ENCODE measurements around the gene SOWAHB. TPM values are rescaled to one million over a fixed set of nuclear protein-coding genes. Genes with fewer than 3 reads are reported as not detected.

SOWAHB gene
- total RNA-seq, 8 experiments from 2014 or later, result 0.17 to 1.3 (median 0.33) TPM; not detected in 2

- WGBS, 10 experiments, result 0 to 88% (median 71%) methylated on average over 1 of the region's 1 CpG; no CpG with 5 or more reads in 3 of the 10 experiments
- Histone ChIP-seq H3K4me1 (replicated peaks in 1 of 2) (no peaks in the 10 kb centered on the region), H3K4me3 (no peak overlapping the region), H3K27ac (no peak overlapping the region)
- in situ Hi-C loops (cut with MboI; ENCODE audit: low pct_unique_long_range_greater_than_20kb in 2 of 9, low sequenced_read_pairs in 9 of 9, unreplicated experiment in 9 of 9), result no loop called here
- ATAC-seq (replicated peaks in 6 of 8), result no peak
Measured at GRCh38 chr4:76905521-76905920, 7.6 kb upstream of the SOWAHB start.

DNA sequence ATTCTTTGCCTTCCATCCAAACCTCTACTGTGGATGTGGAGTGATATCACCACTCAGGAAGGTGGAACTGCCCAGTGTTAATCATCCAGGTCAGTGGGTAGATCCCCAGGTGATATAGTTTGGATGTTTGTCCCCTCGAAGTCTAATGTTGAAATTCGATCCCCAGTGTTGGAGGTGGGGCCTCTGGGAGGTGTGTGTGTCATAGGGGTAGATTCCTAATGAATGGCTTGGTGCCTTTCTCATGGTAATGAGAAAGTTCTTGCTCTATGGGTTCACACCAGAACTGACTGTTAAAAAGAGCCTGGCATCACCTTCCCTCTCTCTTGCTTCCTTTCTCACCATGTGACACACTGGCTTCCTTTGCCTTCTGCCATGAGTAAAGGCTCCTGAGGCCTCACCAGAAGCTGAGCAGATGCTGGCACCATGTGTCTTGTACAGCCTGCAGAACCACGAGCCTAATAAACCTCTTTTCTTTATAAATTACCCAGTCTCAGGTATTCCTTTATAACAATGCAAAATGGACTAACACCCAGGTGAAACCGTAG is 6.8 kb upstream of the SOWAHB start:
- no peak overlapping the region for H3K27ac ChIP-seq
- WGBS, 10 experiments, result 31 to 100% (median 52%) methylated on average over 1 to 2 of the region's 4 CpGs; no CpG with 5 or more reads in 1 of the 10 experiments
- H3K4me3 ChIP-seq, result no peak overlapping the region
- no peaks in the 10 kb centered on the region for H3K4me1 ChIP-seq (replicated peaks in 1 of 2)
- no peak for ATAC-seq (replicated peaks in 6 of 8)
- in situ Hi-C loops (cut with MboI; ENCODE audit: low pct_unique_long_range_greater_than_20kb in 2 of 9, low sequenced_read_pairs in 9 of 9, unreplicated experiment in 9 of 9), result no loop called here

DNA sequence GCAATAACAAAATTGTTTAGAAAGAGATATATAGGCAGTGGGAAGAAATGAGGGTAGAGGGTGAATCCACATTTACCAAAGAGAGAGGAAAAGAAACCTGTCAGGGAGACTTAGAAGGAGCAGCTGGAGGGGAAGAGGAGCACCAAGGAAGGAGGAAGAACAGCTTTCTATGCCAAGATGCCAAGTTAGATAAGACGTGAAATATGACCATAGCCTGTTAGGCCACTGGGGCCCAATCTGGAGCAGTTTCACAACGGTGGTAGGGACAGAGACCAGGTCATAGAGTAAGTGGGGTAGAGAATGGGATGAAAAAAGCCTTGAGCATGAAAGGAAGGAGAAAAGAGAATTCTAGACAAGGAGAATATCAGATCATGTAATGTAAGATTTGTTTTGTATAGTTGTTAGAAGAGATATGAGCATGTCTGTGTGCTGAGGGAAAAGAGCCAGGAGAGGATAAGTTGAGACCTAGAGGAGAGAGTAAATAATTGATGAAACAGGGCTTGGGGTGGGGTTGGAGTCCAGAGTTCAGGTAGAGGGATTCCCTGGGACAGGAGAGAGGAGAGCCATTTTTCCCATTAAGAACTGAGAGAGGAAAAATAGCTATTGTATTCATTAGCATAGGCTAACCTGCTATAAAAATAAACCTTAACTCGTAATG is 4.4 kb upstream of the SOWAHB start:
- Histone ChIP-seq H3K4me3 (no peak overlapping the region), H3K27ac (no peak overlapping the region), H3K4me1 (replicated peaks in 1 of 2) (no peaks in the 10 kb centered on the region)
- 22 to 96% (median 70%) methylated on average over 2 to 3 of the region's 3 CpGs for WGBS, 10 experiments
- no peak for ATAC-seq (replicated peaks in 6 of 8)
- in situ Hi-C loops (cut with MboI; ENCODE audit: low pct_unique_long_range_greater_than_20kb in 2 of 9, low sequenced_read_pairs in 9 of 9, unreplicated experiment in 9 of 9), result no loop called here

DNA sequence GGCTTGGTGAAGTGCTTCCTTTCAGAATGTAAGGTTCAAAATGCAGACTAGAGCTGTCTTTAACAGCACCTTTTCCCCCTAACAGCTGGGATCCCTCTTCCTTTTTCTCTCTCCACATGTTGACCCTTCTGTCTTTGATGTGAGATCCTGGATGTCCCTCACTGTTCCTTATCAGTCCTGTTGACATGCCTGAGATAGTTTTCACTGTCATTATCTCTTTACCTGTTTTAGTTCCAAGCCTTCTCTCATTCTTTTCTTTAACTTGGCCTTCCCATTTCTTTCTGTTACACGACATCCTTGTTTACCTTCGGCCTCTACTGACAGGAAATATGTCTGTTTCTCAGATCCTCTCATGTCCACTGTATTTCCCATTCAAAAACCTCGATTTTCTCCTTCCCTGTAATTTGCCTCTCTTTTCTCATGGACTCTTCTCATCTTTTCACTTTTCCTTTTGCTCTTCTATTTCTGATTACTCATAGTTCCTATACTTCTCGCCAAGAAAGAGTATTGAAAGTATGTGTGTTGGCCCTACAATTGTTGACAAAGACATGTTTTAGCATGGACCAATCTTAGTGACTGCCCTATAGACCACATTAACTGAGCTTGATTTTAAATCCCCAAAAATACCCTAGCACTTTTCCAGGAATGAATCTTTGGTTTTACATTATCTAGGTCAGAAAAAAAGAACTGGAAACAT is 1.2 kb upstream of the SOWAHB start:
- 60 to 86% (median 77%) methylated on average over 3 to 4 of the region's 4 CpGs for WGBS, 10 experiments
- Histone ChIP-seq H3K27ac (no peak overlapping the region), H3K4me3 (no peak overlapping the region), H3K4me1 (replicated peaks in 1 of 2) (peaks cover 4 to 6% of the 10 kb centered on the region in 2 donors)
- in situ Hi-C loops (cut with MboI; ENCODE audit: low pct_unique_long_range_greater_than_20kb in 2 of 9, low sequenced_read_pairs in 9 of 9, unreplicated experiment in 9 of 9), result no loop called here
- no peak for ATAC-seq (replicated peaks in 6 of 8)

DNA sequence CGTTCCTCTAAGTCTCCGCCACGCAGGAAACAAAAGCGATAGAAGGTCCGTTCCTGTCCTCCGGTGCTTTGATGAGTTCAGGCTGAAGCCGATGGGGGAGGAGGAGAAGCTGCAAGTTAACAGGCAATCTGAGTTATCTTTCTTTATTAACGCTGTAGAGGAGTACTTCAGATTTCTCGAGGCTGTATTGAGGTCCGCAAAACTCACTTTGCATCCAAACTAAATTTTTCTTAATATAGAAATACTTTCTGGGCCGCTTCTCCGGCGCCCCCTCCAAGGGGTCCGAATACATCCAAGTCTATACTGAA is 395 bp upstream of the SOWAHB start:
- no peak for ATAC-seq (replicated peaks in 6 of 8)
- WGBS, 10 experiments, result 15 to 100% (median 28%) methylated on average over 2 to 9 of the region's 14 CpGs; no CpG with 5 or more reads in 1 of the 10 experiments
- in situ Hi-C loops (cut with MboI; ENCODE audit: low pct_unique_long_range_greater_than_20kb in 2 of 9, low sequenced_read_pairs in 9 of 9, unreplicated experiment in 9 of 9), result no loop called here
- Histone ChIP-seq H3K4me3 (peak overlapping the region; percentile 37 to 53 (median 43)), H3K4me1 (replicated peaks in 1 of 2) (peaks cover 4 to 6% of the 10 kb centered on the region in 2 donors), H3K27ac (no peak overlapping the region)

DNA sequence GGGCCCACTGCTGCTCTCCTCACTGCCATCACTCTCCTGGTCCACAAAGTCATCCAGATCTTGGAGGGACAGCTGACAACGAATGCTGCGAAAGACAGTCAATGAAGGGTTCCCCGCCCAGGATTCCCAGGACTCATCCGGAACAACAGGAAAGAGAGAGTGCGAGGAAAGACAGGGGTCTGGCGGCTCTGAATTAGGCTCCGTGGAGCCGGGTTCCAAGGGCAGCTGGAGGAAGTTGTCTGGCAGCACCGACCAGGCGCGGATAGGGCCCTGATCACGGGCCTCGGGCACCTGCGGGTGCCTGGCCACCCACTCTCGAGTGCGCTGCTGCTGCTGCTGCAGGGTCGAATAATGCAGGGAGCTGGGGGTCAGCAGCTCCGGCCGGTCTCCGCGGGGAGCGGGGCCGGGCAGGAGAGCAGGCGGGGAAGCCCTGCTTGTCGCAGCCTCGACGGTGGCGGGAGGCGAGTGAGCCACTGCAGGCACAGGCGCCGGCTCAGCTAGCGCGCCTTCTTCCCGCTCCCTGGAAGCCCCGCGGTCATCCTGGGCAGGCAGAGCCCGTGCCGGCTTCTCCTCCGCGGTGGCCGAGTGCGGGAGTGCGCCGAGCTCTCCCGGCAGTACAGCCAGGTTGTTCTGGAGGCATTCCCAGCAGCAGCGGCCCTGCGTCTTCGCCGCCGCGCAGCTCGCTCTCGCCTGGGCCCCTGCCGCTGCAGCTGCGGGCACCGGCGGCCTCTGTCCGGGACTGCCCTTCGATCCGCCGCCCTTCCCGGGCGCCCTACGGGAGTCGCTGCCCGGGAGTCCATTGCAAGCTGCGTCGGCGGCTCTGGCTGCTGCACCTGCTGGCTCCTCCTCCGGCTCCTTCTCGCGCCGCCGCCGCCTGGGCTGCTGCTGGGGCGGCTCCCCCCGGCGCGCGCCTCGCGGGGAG is 1.1 kb downstream of the SOWAHB start:
- Histone ChIP-seq H3K27ac (no peak overlapping the region), H3K4me1 (replicated peaks in 1 of 2) (peaks cover 4 to 6% of the 10 kb centered on the region in 2 donors), H3K4me3 (peak overlapping the region; percentile 37 to 53 (median 43))
- in situ Hi-C loops (cut with MboI; ENCODE audit: low pct_unique_long_range_greater_than_20kb in 2 of 9, low sequenced_read_pairs in 9 of 9, unreplicated experiment in 9 of 9), result no loop called here
- WGBS, 10 experiments, result 0 to 85% (median 30%) methylated on average over 1 to 6 of the region's 82 CpGs; no CpG with 5 or more reads in 4 of the 10 experiments
- ATAC-seq (replicated peaks in 6 of 8), result peak; percentile 37 to 84 (median 70)

- H3K4me3 ChIP-seq, result no peak overlapping the region
- in situ Hi-C loops (cut with MboI; ENCODE audit: low pct_unique_long_range_greater_than_20kb in 2 of 9, low sequenced_read_pairs in 9 of 9, unreplicated experiment in 9 of 9), result no loop called here
Measured at GRCh38 chr4:76896048-76896447, 1.9 kb downstream of the SOWAHB start.

DNA sequence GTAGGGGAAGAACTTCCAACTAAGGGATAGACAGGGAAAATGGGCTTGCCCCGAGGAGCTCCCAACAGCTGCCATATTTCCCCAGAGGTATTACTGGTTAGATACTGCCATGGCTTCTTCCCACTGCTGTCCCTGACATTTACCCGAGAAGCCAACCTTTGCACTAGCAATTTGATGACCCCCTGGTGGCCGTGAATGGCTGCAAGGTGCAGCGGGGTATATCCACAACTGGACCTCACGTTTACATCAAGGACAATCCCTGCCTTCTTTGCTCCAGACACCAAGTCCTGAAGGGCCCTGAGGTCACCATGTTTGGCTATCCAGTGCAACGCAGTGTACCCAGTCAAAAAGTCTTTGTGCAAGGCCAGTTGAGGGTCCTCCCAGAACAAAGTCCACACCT is 2.3 kb downstream of the SOWAHB start:
- ATAC-seq (replicated peaks in 6 of 8), result no peak
- H3K4me1 ChIP-seq (replicated peaks in 1 of 2), result peaks cover 4 to 6% of the 10 kb centered on the region in 2 donors
- in situ Hi-C loops (cut with MboI; ENCODE audit: low pct_unique_long_range_greater_than_20kb in 2 of 9, low sequenced_read_pairs in 9 of 9, unreplicated experiment in 9 of 9), result no loop called here
- H3K27ac ChIP-seq, result no peak overlapping the region
- 73 to 100% (median 83%) methylated on average over 1 to 5 of the region's 6 CpGs; no CpG with 5 or more reads in 4 of the 10 experiments for WGBS, 10 experiments
- no peak overlapping the region for H3K4me3 ChIP-seq

More at GRCh38 chr4:76896048-76896447, 1.9 kb downstream of the SOWAHB start:
- ATAC-seq (replicated peaks in 6 of 8), result no peak
- Histone ChIP-seq H3K4me1 (replicated peaks in 1 of 2) (peaks cover 4 to 6% of the 10 kb centered on the region in 2 donors), H3K27ac (no peak overlapping the region)
- whole genome bisulfite sequencing, 10 experiments, result 60 to 95% methylated on average over 2 to 3 of the region's 8 CpGs; no CpG with 5 or more reads in 8 of the 10 experiments

DNA sequence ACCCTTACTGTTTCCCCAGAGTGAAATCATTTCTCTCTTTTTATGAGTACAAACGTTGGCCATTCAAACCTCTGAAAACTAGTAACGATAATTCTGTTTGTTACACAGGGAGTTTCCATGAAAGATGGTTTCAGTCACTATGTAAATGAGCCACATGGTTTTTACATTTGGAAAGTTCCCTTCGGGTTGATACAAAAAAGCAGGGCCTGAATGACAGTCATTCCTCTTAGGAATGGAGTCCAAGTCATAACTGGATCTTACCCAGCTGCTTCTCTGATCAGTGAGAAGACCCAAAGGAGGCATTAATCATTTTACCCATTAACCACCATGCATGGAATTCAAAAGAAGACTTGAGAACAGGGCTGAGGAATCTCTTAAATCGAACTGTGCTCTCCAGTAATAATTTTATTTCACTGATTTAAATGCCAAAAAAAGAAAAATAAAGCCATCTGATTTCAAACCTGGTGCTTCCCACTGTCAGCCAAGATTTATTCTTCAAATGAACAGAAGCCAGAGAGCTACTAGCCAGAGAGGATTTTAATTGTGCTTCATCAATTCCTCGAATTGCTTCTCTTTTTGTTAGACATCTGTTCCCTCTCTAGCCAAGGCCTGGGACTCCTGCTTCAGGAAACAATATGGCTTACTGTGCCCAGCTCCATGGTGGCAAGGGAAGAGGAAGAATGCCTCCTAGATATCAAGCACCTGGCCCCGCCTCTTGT is 3.2 kb downstream of the SOWAHB start:
- in situ Hi-C loops (cut with MboI; ENCODE audit: low pct_unique_long_range_greater_than_20kb in 2 of 9, low sequenced_read_pairs in 9 of 9, unreplicated experiment in 9 of 9), result no loop called here
- H3K4me1 ChIP-seq (replicated peaks in 1 of 2), result peaks cover 4 to 6% of the 10 kb centered on the region in 2 donors
- H3K4me3 ChIP-seq, result no peak overlapping the region
- peak in 2 of 8 experiments; percentile 20 to 23 for ATAC-seq (replicated peaks in 6 of 8)
- H3K27ac ChIP-seq, result no peak overlapping the region
- WGBS, 10 experiments, result 0 to 100% (median 60%) methylated on average over 1 to 6 of the region's 6 CpGs

DNA sequence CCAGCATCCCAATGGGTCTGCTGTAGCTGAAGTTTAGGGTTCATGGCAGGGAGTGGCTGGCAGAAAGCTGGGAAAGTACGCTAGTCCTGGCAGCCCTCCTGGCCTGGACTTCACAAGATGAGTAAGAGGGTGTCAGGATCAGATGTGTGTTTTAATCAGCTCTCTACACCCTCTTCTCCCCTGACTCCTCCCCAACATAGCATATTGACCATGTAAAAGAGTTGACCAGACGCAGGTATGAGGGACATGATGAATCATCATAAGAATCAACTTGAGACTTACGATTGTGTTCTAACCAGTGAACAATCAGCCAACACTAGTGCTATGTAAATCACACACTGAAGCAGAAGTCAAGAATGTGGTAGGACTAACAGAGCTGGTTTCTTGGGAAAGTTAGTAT is 5.3 kb downstream of the SOWAHB start:
- WGBS, 10 experiments, result 25 to 100% (median 90%) methylated on average over 1 to 3 of the region's 3 CpGs; no CpG with 5 or more reads in 3 of the 10 experiments
- Histone ChIP-seq H3K27ac (no peak overlapping the region), H3K4me1 (replicated peaks in 1 of 2) (peaks cover 4 to 6% of the 10 kb centered on the region in 2 donors), H3K4me3 (no peak overlapping the region)
- ATAC-seq (replicated peaks in 6 of 8), result peak in 2 of 8 experiments; percentile 64 to 68
- in situ Hi-C loops (cut with MboI; ENCODE audit: low pct_unique_long_range_greater_than_20kb in 2 of 9, low sequenced_read_pairs in 9 of 9, unreplicated experiment in 9 of 9), result no loop called here

DNA sequence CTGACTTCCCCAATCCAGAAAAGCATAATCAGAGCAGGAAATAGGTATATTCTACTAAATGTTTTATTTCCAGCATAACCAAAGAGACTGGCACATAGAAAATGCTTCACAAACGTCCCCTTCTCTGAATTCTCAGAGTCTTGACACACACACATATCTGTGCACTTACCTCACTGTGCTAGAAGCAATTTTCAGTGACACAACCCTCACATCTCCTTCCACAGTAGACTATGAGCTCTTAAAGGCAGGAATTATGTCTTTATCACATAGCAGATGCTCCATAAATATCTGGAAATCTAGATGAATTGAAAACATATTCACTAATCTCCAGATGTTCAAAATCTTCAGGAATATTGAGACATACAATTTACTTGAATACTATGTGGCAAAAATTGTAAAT is 5.9 kb downstream of the SOWAHB start:
- ATAC-seq (replicated peaks in 6 of 8), result peak in 1 of 8 experiments; percentile 12
- H3K27ac ChIP-seq, result no peak overlapping the region
- peaks cover 4 to 6% of the 10 kb centered on the region in 2 donors for H3K4me1 ChIP-seq (replicated peaks in 1 of 2)
- no peak overlapping the region for H3K4me3 ChIP-seq
- in situ Hi-C loops (cut with MboI; ENCODE audit: low pct_unique_long_range_greater_than_20kb in 2 of 9, low sequenced_read_pairs in 9 of 9, unreplicated experiment in 9 of 9), result no loop called here
- 0 to 33% (median 23%) methylated on average over 1 of the region's 1 CpG; no CpG with 5 or more reads in 6 of the 10 experiments for WGBS, 10 experiments

DNA sequence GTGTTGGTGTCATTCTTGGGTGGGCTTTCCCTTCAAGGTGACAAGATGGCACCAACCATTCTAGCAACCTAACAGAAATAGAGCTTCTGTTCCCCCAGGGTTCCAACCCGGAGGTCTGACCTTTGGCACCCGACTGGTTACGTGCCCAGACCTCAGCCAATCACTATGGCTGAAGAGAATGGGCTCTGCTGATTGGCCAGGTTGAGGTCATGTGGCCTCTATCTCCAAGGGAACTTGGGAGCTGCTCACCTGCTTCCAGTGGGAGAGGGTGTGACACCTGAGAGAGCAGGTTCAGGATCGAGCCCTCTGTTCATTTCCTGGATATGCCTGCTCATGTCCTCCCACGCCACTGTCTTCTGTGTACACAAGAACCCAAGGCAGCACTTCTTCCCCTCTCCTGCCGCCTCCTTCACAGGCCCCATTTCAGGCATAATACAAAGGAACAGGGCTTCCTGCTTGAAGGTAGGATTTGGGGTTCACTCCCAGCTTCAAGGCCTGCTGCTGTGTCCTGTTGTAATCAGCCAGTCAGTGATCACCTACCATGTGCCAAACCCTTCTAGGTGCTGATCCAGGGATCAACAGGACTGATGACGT is 11.0 kb downstream of the SOWAHB start:
- in situ Hi-C loops (cut with MboI; ENCODE audit: low pct_unique_long_range_greater_than_20kb in 2 of 9, low sequenced_read_pairs in 9 of 9, unreplicated experiment in 9 of 9), result no loop called here
- no peak for ATAC-seq (replicated peaks in 6 of 8)
- Histone ChIP-seq H3K4me1 (replicated peaks in 1 of 2) (no peaks in the 10 kb centered on the region), H3K27ac (no peak overlapping the region), H3K4me3 (no peak overlapping the region)
- 20 to 92% (median 80%) methylated on average over 1 to 6 of the region's 7 CpGs; no CpG with 5 or more reads in 5 of the 10 experiments for WGBS, 10 experiments

Measured in motor neuron (in vitro differentiated cells).